Sigmoid colon (tissue), 7 donors: ENCODE results near the gene BID. TPM values are rescaled to one million over a fixed set of nuclear protein-coding genes. Genes with fewer than 3 reads are reported as not detected.
A peak's percentile ranks its signal among the peaks of the same experiment; 100 is the strongest.

Experiments used
- DNase-seq: peaks from one replicate; pipeline ENCODE4 v3.0.0-alpha.2; 2019
- H3K27ac ChIP-seq, 4 donors: fragments of 200-600 bp; sonication (generic); one replicate each; pipeline ENCODE4 v1.5.1; 2016 to 2019; ENCODE audit warnings: mild to moderate bottlenecking in 1 of 4
- H3K27me3 ChIP-seq, 3 donors: fragments of 200-600 bp; sonication (generic); one replicate each; pipeline ENCODE4 v1.5.1; 2019; ENCODE audit warnings: mild to moderate bottlenecking in 1 of 3
- H3K36me3 ChIP-seq, 4 donors: fragments of 200-600 bp; sonication (generic); one replicate each; pipeline ENCODE4 v1.5.1; 2016 to 2019
- H3K4me1 ChIP-seq, 4 donors: fragments of 200-600 bp; sonication (generic); one replicate each; pipeline ENCODE4 v1.5.1; 2017 to 2019
- H3K4me3 ChIP-seq, 4 donors: fragments of 200-600 bp; sonication (generic); one replicate each; pipeline ENCODE4 v1.5.1; 2017 to 2019; ENCODE audit warnings: mild to moderate bottlenecking in 2 of 4, moderate library complexity in 1 of 4
- H3K9me3 ChIP-seq, 4 donors: fragments of 200-600 bp in 3 of 4; sonication (generic) in 3 of 4; one replicate each; pipeline versions ENCODE4 v1.5.1 to v1.6.1; 2013 to 2019
- EP300 ChIP-seq, 4 donors: sonication (generic); formaldehyde crosslinking; IDR thresholded peaks; one replicate each; pipeline ENCODE4 v1.6.1; 2017; ENCODE audit warnings: antibody characterized with exemption in 4 of 4
- POLR2A ChIP-seq, 2 donors: fragments of 450-650 bp; IDR thresholded peaks; one replicate each; pipeline ENCODE4 v1.6.1; 2016; ENCODE audit warnings: antibody characterized with exemption in 2 of 2, mild to moderate bottlenecking in 2 of 2, moderate library complexity in 2 of 2
- POLR2AphosphoS5 ChIP-seq, 4 donors: sonication (generic); formaldehyde crosslinking; IDR thresholded peaks; one replicate each; pipeline ENCODE4 v1.6.1; 2017; ENCODE audit warnings: antibody characterized with exemption in 4 of 4
- WGBS, 2 donors: extraction: QIAGEN DNeasy Blood & Tissue Kit; methylation state at CpG; one replicate each; pipeline ENCODE4 v1.1.7; 2013; 5-methylcytosine and 5-hydroxymethylcytosine counted together
- intact Hi-C: fragments of 100-400 bp; cut with DNase I; formaldehyde crosslinking; loops from one replicate; pipeline ENCODE4 v1.15.1; 2023
- polyA plus RNA-seq, 3 donors: library from polyadenylated mRNA; stranded (reverse); fragments of 200-250 nt; gene quantifications; one replicate each; pipeline ENCODE4 v1.2.3, GENCODE V29; 2013
- total RNA-seq, 4 donors: library from RNA; depleted of rRNA; stranded (reverse); fragments of >200 nt; gene quantifications; one replicate each; pipeline ENCODE4 v1.1.0, GENCODE V29; 2016
- TF ChIP-seq, protein P1 (sequence below), 4 experiments: fragments of 450-650 bp in 3 of 4; fragments of 200-600 bp in 1 of 4; IDR thresholded peaks; one replicate each; pipeline ENCODE4 v1.5.1; 2016 to 2019; ENCODE audit warnings: antibody characterized with exemption in 4 of 4, mild to moderate bottlenecking in 3 of 4, moderate library complexity in 2 of 4
- donor health status: healthy with polysubstance abuse.
- donor health status: Bipolar disorder and iron deficiency.
- donor health status: healthy.

Gene BID
- total and polyA plus RNA-seq, 7 donors: 9.7 to 72.1 (median 24.6) TPM

DNA sequence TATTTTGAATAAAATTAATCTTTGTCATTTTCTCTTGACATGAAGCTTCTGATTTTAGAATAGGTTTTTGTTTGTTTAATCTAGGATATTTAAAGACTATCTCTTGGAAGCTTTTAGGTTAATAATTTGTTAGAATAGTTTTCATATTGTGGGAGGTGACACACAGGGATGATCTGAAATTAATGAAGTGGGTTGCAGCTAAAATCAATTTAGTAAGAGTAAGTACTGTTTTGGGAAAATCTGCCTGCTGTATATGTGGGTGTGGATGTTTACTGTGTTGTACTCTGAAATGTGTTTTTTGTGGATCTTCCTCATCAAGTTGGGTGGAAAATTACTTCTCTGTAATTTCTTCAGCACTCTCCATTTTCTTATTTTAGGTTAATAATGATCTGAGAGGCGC, 67.3 kb downstream of the BID start:
- WGBS, 2 donors: 94 to 95% methylated on average over 1 of the region's 1 CpG
- H3K27ac ChIP-seq: peak overlapping the region; percentile 76 to 84 (median 80)

GRCh38 chr22:17705951-17706900, 68.0 kb downstream of the BID start:
- H3K36me3 ChIP-seq: peaks cover 0 to 20% (median 0%) of the 10 kb centered on the region in 4 donors
- H3K9me3 ChIP-seq: no peaks in the 10 kb centered on the region
- peak overlapping the region; percentile 24 to 47 (median 34) for H3K4me3 ChIP-seq
- WGBS, 2 donors: 27 to 29% methylated on average over 9 of the region's 9 CpGs
- no peaks in the 10 kb centered on the region for H3K27me3 ChIP-seq
- intact Hi-C loops: loop anchor here (5.0 to 10.0 kb wide), 3 partner anchors 69 to 369 kb away; partner anchors contain the start of genes BCL2L13 and PEX26
- peak; percentile 75 for DNase-seq
- peak overlapping the region; percentile 76 to 84 (median 80) for H3K27ac ChIP-seq
- peaks cover 0 to 27% (median 23%) of the 10 kb centered on the region in 4 donors for H3K4me1 ChIP-seq
- TF ChIP-seq, protein P1, sequence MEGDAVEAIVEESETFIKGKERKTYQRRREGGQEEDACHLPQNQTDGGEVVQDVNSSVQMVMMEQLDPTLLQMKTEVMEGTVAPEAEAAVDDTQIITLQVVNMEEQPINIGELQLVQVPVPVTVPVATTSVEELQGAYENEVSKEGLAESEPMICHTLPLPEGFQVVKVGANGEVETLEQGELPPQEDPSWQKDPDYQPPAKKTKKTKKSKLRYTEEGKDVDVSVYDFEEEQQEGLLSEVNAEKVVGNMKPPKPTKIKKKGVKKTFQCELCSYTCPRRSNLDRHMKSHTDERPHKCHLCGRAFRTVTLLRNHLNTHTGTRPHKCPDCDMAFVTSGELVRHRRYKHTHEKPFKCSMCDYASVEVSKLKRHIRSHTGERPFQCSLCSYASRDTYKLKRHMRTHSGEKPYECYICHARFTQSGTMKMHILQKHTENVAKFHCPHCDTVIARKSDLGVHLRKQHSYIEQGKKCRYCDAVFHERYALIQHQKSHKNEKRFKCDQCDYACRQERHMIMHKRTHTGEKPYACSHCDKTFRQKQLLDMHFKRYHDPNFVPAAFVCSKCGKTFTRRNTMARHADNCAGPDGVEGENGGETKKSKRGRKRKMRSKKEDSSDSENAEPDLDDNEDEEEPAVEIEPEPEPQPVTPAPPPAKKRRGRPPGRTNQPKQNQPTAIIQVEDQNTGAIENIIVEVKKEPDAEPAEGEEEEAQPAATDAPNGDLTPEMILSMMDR (IDR thresholded peaks at IDR 0.05): no peak
- TF ChIP-seq POLR2A (IDR thresholded peaks at IDR 0.05) (peak in 1 of 2 donors; percentile 47), POLR2AphosphoS5 (IDR thresholded peaks at IDR 0.05) (peak; percentile 75 to 91 (median 84)), EP300 (IDR thresholded peaks at IDR 0.05) (peak in 1 of 4 donors; percentile 23)

More for the DNA sequence above, 67.3 kb downstream of the BID start:
- Histone ChIP-seq H3K4me3 (peak overlapping the region; percentile 24 to 47 (median 34)), H3K4me1 (peaks cover 0 to 28% (median 23%) of the 10 kb centered on the region in 4 donors), H3K9me3 (no peaks in the 10 kb centered on the region), H3K36me3 (peaks cover 0 to 20% (median 0%) of the 10 kb centered on the region in 4 donors), H3K27me3 (no peaks in the 10 kb centered on the region)
- TF ChIP-seq POLR2A (IDR thresholded peaks at IDR 0.05): no peak
- TF ChIP-seq EP300 (IDR thresholded peaks at IDR 0.05): no peak
- TF ChIP-seq POLR2AphosphoS5 (IDR thresholded peaks at IDR 0.05): no peak
- TF ChIP-seq, protein P1 (IDR thresholded peaks at IDR 0.05): no peak
- intact Hi-C loops: loop anchor here (5.0 to 10.0 kb wide), 3 partner anchors 70 to 368 kb away; partner anchors contain the start of genes BCL2L13 and PEX26
- no peak for DNase-seq

- TF ChIP-seq EP300 (IDR thresholded peaks at IDR 0.05) (no peak), POLR2A (IDR thresholded peaks at IDR 0.05) (no peak), POLR2AphosphoS5 (IDR thresholded peaks at IDR 0.05) (no peak)
- TF ChIP-seq, protein P1 (IDR thresholded peaks at IDR 0.05): no peak
- 96 to 97% methylated on average over 7 of the region's 7 CpGs for WGBS, 2 donors
- peak overlapping the region; percentile 76 to 84 (median 80) for H3K27ac ChIP-seq
- H3K27me3 ChIP-seq: no peaks in the 10 kb centered on the region
- no peak for DNase-seq
- H3K4me3 ChIP-seq: no peak overlapping the region
- intact Hi-C loops: loop anchor here (5.0 to 10.0 kb wide), 3 partner anchors 68 to 369 kb away; partner anchors contain the start of genes BCL2L13 and PEX26
- H3K9me3 ChIP-seq: no peaks in the 10 kb centered on the region
- H3K4me1 ChIP-seq: peaks cover 0 to 25% (median 22%) of the 10 kb centered on the region in 4 donors
- H3K36me3 ChIP-seq: peaks cover 0 to 20% (median 0%) of the 10 kb centered on the region in 4 donors
These were observed 68.7 kb downstream of the BID start for GRCh38 chr22:17705546-17705945.

DNA sequence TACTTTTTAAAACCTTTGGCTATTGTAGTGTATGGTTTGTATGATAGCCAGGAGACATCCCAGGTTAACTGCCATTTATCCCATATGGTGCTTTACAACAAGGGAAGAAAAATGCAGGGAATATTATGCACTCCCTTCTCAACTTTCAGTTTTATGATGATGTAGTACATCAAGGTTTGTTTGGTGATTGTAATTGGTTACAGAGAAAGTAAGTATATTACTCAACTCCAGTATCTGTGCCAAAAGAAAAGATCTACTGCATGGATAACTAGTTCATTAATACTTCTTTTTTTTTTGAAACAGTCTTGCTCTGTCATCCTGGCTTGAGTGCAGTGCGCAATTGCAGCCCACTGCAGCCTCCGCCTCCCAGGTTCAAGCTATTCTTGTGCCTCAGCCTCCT, 70.5 kb downstream of the BID start:
- Histone ChIP-seq H3K36me3 (peaks cover 0 to 26% (median 0%) of the 10 kb centered on the region in 4 donors), H3K4me1 (peaks cover 0 to 25% (median 22%) of the 10 kb centered on the region in 4 donors), H3K27me3 (no peaks in the 10 kb centered on the region), H3K27ac (no peak overlapping the region), H3K9me3 (no peaks in the 10 kb centered on the region), H3K4me3 (no peak overlapping the region)
- 96 to 99% methylated on average over 2 of the region's 2 CpGs for WGBS, 2 donors
- TF ChIP-seq EP300 (IDR thresholded peaks at IDR 0.05): no peak
- no peak for TF ChIP-seq POLR2AphosphoS5 (IDR thresholded peaks at IDR 0.05)
- TF ChIP-seq POLR2A (IDR thresholded peaks at IDR 0.05): no peak
- TF ChIP-seq, protein P1 (IDR thresholded peaks at IDR 0.05): no peak
- intact Hi-C loops: loop anchor here (10.0 kb wide), 1 partner anchor 371 kb away; the partner anchor contains the start of gene PEX26
- no peak for DNase-seq
